HepG2 (cell line): ENCODE measurements around the gene TAF6L. TPM values are rescaled to one million over a fixed set of nuclear protein-coding genes. Genes with fewer than 3 reads are reported as not detected.

Experiments
- ATF4 ChIP-seq, 2 experiments: fragments of 450-650 bp in 1 of 2; sonication (generic) in 1 of 2; formaldehyde crosslinking; IDR thresholded peaks; 2 replicates each; pipeline versions ENCODE4 v1.5.0 to v1.8.0; 2020 to 2022; ENCODE audit warnings: mild to moderate bottlenecking in 1 of 2, missing genetic modification reagents in 1 of 2
- BCL6 ChIP-seq: IDR thresholded peaks from 2 replicates; pipeline ENCODE4 v1.6.1; 2016; ENCODE audit warnings: missing genetic modification reagents, missing compliant biosample characterization
- CBX1 ChIP-seq: IDR thresholded peaks from one replicate; pipeline ENCODE4 v1.6.1; 2016; ENCODE audit warnings: antibody characterized with exemption, low read depth
- DR1 ChIP-seq: sonication (generic); formaldehyde crosslinking; IDR thresholded peaks from 2 replicates; pipeline ENCODE4 v1.8.0; 2021; ENCODE audit warnings: mild to moderate bottlenecking, missing genetic modification reagents, inconsistent platforms
- IRF2 ChIP-seq: IDR thresholded peaks from 2 replicates; pipeline ENCODE4 v1.6.1; 2018; ENCODE audit warnings: missing genetic modification reagents, missing compliant biosample characterization
- POGZ ChIP-seq: sonication (generic); formaldehyde crosslinking; IDR thresholded peaks from 2 replicates; pipeline ENCODE4 v1.4.0; 2020; ENCODE audit warnings: mild to moderate bottlenecking, missing genetic modification reagents
- ZNF432 ChIP-seq: sonication (generic); formaldehyde crosslinking; IDR thresholded peaks from 2 replicates; pipeline ENCODE4 v1.5.0; 2020; ENCODE audit warnings: missing genetic modification reagents, mild to moderate bottlenecking, borderline replicate concordance
- ZNF468 ChIP-seq: sonication (generic); formaldehyde crosslinking; IDR thresholded peaks from 2 replicates; pipeline ENCODE4 v1.8.0; 2022; ENCODE audit warnings: mild to moderate bottlenecking, moderate library complexity, missing genetic modification reagents
- ZNF678 ChIP-seq: sonication (generic); formaldehyde crosslinking; IDR thresholded peaks from 2 replicates; pipeline ENCODE4 v1.4.0; 2020; ENCODE audit warnings: mild to moderate bottlenecking, missing genetic modification reagents
- ZSCAN20 ChIP-seq: sonication (generic); formaldehyde crosslinking; IDR thresholded peaks from 2 replicates; pipeline ENCODE4 v1.4.0; 2020; ENCODE audit warnings: missing genetic modification reagents, mild to moderate bottlenecking, borderline replicate concordance
- polyA plus RNA-seq, 8 experiments: library from polyadenylated mRNA; depleted of rRNA in 3 of 8; stranded (reverse) in 7 of 8; unstranded in 1 of 8; fragments of >200 nt; fragmentation: Illumina TruSeq in 4 of 8; extraction: Trizol in 4 of 8; gene quantifications; 2 replicates each; pipeline versions ENCODE4 v1.2.1 to v1.2.3, GENCODE V29; 2011 to 2016; ENCODE audit warnings: low read depth in 4 of 8, missing spikeins in 1 of 8, mixed read lengths in 1 of 8; ENCODE audit not compliant: insufficient read depth in 1 of 8
- total RNA-seq, 5 experiments: library from RNA; depleted of rRNA; stranded (reverse); fragments of >200 nt; fragmentation: Illumina TruSeq; extraction: Trizol; gene quantifications; 2 replicates each; pipeline ENCODE4 v1.2.3, GENCODE V29; 2016; ENCODE audit warnings: low read depth in 1 of 5
- TF ChIP-seq, protein P1 (sequence below): sonication (generic); formaldehyde crosslinking; IDR thresholded peaks from 2 replicates; pipeline ENCODE4 v1.4.0; 2020; ENCODE audit warnings: mild to moderate bottlenecking, missing genetic modification reagents, borderline replicate concordance
- TF ChIP-seq, protein P2 (sequence below): IDR thresholded peaks from 2 replicates; pipeline ENCODE4 v1.6.1; 2016; ENCODE audit warnings: mild to moderate bottlenecking, missing biosample characterization, missing genetic modification reagents
- TF ChIP-seq, protein P3 (sequence below): sonication (generic); formaldehyde crosslinking; conservative IDR thresholded peaks from 2 replicates; pipeline ENCODE4 v1.8.0; 2022; ENCODE audit warnings: missing genetic modification reagents
- TF ChIP-seq, protein P4 (sequence below): sonication (generic); formaldehyde crosslinking; IDR thresholded peaks from 2 replicates; pipeline ENCODE4 v1.9.0; 2021; ENCODE audit warnings: mild to moderate bottlenecking, missing genetic modification reagents

The TAF6L gene
- total and polyA plus RNA-seq, 2 of the 13 experiments (the other 11 are each of a cell fraction or from before 2014, with no cell fraction given): 12.6 to 19.4 TPM

DNA sequence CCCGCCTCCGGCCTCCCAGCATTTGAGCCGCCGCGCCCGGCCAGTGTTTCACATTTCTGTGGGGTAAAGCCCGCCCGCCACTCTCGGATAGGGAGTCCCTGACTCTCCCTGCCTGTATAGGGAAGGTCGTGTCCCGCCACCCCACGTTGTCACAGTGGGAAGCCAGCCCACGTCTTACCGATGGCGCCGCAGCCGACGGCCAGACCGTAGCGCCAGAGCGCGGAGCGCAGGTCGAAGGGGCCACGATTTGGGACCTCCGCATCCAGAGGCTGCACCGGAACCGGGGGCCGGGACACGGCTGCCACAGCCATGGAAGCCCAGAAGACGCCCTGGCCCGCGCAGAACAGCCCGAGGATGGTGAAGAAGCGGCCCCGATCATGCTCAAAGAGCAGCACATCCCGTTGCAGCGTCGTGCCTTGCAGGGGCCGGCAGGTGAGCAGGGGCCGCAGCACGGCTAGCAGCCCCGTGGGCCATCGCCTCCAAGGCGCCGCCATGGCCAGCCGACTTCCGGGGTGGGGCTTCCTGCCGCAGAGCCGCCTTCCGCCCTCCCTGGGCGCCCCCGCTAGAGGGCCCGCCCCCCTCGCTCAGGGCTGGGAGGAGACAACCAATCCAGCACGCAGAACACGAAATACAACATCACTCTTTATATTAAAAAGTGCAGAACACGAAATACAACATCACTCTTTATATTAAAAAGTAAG, 20.5 kb downstream of the TAF6L start, which contains the start of gene TMEM223 (continued):
- TF ChIP-seq, protein P1, sequence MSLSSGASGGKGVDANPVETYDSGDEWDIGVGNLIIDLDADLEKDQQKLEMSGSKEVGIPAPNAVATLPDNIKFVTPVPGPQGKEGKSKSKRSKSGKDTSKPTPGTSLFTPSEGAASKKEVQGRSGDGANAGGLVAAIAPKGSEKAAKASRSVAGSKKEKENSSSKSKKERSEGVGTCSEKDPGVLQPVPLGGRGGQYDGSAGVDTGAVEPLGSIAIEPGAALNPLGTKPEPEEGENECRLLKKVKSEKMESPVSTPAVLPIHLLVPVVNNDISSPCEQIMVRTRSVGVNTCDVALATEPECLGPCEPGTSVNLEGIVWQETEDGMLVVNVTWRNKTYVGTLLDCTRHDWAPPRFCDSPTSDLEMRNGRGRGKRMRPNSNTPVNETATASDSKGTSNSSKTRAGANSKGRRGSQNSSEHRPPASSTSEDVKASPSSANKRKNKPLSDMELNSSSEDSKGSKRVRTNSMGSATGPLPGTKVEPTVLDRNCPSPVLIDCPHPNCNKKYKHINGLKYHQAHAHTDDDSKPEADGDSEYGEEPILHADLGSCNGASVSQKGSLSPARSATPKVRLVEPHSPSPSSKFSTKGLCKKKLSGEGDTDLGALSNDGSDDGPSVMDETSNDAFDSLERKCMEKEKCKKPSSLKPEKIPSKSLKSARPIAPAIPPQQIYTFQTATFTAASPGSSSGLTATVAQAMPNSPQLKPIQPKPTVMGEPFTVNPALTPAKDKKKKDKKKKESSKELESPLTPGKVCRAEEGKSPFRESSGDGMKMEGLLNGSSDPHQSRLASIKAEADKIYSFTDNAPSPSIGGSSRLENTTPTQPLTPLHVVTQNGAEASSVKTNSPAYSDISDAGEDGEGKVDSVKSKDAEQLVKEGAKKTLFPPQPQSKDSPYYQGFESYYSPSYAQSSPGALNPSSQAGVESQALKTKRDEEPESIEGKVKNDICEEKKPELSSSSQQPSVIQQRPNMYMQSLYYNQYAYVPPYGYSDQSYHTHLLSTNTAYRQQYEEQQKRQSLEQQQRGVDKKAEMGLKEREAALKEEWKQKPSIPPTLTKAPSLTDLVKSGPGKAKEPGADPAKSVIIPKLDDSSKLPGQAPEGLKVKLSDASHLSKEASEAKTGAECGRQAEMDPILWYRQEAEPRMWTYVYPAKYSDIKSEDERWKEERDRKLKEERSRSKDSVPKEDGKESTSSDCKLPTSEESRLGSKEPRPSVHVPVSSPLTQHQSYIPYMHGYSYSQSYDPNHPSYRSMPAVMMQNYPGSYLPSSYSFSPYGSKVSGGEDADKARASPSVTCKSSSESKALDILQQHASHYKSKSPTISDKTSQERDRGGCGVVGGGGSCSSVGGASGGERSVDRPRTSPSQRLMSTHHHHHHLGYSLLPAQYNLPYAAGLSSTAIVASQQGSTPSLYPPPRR (CRISPR knock-in tag): no peak
- TF ChIP-seq, protein P2, sequence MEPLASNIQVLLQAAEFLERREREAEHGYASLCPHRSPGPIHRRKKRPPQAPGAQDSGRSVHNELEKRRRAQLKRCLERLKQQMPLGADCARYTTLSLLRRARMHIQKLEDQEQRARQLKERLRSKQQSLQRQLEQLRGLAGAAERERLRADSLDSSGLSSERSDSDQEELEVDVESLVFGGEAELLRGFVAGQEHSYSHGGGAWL: peak; percentile 71; the same call in 1 of the 2 replicates
- TF ChIP-seq CBX1 (no peak), ATF4 (CRISPR knock-in tag; IDR thresholded peaks at IDR 0.05) (no peak), ZNF432 (no peak), POGZ (CRISPR knock-in tag) (peak; percentile 43; the same call in 1 of the 2 replicates), ZNF678 (CRISPR knock-in tag) (0 out of 2 replicates have a peak, but pooled peaks have one; percentile 35), IRF2 (CRISPR knock-in tag) (peak; percentile 35; the same call in 1 of the 2 replicates), BCL6 (CRISPR knock-in tag) (0 out of 2 replicates have a peak, but pooled peaks have one; percentile 20), DR1 (CRISPR knock-in tag) (no peak), ZSCAN20 (no peak), ZNF468 (0 out of 2 replicates have a peak, but pooled peaks have one; percentile 69)
- TF ChIP-seq, protein P3, sequence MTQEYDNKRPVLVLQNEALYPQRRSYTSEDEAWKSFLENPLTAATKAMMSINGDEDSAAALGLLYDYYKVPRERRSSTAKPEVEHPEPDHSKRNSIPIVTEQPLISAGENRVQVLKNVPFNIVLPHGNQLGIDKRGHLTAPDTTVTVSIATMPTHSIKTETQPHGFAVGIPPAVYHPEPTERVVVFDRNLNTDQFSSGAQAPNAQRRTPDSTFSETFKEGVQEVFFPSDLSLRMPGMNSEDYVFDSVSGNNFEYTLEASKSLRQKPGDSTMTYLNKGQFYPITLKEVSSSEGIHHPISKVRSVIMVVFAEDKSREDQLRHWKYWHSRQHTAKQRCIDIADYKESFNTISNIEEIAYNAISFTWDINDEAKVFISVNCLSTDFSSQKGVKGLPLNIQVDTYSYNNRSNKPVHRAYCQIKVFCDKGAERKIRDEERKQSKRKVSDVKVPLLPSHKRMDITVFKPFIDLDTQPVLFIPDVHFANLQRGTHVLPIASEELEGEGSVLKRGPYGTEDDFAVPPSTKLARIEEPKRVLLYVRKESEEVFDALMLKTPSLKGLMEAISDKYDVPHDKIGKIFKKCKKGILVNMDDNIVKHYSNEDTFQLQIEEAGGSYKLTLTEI: no peak
- TF ChIP-seq, protein P4, sequence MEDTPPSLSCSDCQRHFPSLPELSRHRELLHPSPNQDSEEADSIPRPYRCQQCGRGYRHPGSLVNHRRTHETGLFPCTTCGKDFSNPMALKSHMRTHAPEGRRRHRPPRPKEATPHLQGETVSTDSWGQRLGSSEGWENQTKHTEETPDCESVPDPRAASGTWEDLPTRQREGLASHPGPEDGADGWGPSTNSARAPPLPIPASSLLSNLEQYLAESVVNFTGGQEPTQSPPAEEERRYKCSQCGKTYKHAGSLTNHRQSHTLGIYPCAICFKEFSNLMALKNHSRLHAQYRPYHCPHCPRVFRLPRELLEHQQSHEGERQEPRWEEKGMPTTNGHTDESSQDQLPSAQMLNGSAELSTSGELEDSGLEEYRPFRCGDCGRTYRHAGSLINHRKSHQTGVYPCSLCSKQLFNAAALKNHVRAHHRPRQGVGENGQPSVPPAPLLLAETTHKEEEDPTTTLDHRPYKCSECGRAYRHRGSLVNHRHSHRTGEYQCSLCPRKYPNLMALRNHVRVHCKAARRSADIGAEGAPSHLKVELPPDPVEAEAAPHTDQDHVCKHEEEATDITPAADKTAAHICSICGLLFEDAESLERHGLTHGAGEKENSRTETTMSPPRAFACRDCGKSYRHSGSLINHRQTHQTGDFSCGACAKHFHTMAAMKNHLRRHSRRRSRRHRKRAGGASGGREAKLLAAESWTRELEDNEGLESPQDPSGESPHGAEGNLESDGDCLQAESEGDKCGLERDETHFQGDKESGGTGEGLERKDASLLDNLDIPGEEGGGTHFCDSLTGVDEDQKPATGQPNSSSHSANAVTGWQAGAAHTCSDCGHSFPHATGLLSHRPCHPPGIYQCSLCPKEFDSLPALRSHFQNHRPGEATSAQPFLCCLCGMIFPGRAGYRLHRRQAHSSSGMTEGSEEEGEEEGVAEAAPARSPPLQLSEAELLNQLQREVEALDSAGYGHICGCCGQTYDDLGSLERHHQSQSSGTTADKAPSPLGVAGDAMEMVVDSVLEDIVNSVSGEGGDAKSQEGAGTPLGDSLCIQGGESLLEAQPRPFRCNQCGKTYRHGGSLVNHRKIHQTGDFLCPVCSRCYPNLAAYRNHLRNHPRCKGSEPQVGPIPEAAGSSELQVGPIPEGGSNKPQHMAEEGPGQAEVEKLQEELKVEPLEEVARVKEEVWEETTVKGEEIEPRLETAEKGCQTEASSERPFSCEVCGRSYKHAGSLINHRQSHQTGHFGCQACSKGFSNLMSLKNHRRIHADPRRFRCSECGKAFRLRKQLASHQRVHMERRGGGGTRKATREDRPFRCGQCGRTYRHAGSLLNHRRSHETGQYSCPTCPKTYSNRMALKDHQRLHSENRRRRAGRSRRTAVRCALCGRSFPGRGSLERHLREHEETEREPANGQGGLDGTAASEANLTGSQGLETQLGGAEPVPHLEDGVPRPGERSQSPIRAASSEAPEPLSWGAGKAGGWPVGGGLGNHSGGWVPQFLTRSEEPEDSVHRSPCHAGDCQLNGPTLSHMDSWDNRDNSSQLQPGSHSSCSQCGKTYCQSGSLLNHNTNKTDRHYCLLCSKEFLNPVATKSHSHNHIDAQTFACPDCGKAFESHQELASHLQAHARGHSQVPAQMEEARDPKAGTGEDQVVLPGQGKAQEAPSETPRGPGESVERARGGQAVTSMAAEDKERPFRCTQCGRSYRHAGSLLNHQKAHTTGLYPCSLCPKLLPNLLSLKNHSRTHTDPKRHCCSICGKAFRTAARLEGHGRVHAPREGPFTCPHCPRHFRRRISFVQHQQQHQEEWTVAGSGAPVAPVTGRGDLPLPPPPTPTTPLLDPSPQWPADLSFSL (CRISPR knock-in tag): no peak
